ENCODE measurements around the gene METTL2B. TPM values are rescaled to one million over a fixed set of nuclear protein-coding genes. Genes with fewer than 3 reads are reported as not detected.
"Not testable (repeated sequence)": the region's sequence is repeated elsewhere in the genome, so short reads cannot be mapped to it uniquely, and the experiment has no call there.

The METTL2B gene, protein sequence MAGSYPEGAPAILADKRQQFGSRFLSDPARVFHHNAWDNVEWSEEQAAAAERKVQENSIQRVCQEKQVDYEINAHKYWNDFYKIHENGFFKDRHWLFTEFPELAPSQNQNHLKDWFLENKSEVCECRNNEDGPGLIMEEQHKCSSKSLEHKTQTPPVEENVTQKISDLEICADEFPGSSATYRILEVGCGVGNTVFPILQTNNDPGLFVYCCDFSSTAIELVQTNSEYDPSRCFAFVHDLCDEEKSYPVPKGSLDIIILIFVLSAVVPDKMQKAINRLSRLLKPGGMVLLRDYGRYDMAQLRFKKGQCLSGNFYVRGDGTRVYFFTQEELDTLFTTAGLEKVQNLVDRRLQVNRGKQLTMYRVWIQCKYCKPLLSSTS
- 10 to 100 TPM; 25.3 to 32.8 TPM for total RNA-seq
- 10 to 100 TPM; 13.2 to 25.1 TPM for polyA plus RNA-seq

DNA sequence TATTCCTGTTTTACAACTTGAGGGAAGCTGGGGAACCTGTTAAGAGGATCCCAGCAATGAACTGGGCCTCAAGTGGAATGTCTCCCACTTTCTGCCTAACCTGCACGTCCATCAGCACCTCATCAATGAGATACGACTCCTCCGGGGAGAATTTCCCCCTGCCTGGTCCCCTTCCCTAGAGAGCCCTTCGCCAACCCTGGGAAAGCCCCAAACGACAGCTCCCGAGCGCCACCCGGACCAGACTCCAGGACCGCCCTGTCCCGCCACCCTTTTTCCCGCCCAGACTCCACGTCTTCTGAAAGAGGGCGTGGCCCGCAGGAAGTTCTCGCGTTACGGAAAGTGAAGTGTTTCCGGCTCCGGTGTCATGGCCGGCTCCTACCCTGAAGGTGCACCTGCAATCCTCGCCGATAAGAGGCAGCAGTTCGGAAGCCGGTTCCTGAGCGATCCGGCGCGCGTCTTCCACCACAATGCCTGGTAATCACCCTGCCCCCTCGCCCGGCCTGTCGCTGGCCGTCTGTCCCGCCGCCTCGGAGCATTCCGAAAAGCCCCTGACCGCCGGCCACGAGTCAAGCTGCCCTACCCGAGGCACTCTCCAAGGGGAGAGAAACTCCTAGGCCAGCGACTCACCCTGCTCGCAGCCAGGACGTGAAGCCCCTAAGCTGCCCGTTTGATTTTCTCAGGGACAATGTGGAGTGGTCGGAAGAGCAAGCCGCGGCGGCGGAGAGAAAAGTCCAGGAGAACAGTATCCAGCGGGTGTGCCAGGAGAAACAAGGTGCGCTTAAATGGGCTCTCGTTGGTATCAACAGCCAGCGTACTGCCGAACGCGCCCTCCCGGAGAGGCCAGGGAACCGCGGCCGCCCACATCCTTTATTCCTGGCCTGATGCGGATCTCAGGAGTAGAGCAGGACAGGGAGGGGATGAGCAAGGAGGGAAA is at the start of gene METTL2B:
METTL2B (plus strand) TSS at position 347 of the 934 bp plus-strand sequence; CDS start at position 365, 18 bp downstream.
- H3K36me3 ChIP-seq (ENCODE audit: insufficient read depth, low read length); H3K9me3 ChIP-seq (ENCODE audit: control insufficient read depth in 1 of 2, low read length in 2 of 2); H3K27me3 ChIP-seq (ENCODE audit: insufficient read depth, low read length); H3K27me3 Mint-ChIP-seq; H3K9me3 Mint-ChIP-seq: not testable (repeated sequence)
- H3K27ac Mint-ChIP-seq: peak within 1 kb of the TSS; percentile 96 to 99 (median 98)
- Histone ChIP-seq H3K4me1 (ENCODE audit: insufficient read depth, low read length) (peaks cover 11% of the 10 kb centered on the region), H3K4me3 (ENCODE audit: low read length in 2 of 2) (peak within 1 kb of the TSS; percentile 47 to 70), H3K27ac (ENCODE audit: low read depth, low read length) (peak within 1 kb of the TSS; percentile 83)
- DNase-seq: peak; percentile 86 to 95 (median 88)
- ChIA-PET POLR2A (ENCODE audit: partially characterized antibody) (interaction anchor here (0.9 to 1.9 kb wide), 3 partner anchors 17 to 133 kb away, joined by 3 to 8 read pairs (median 3); partner anchors contain the start of gene RBM28), CTCF (ENCODE audit: partially characterized antibody) (interaction anchor here (1.1 to 3.8 kb wide), 5 partner anchors 16 to 407 kb away, joined by 4 to 32 read pairs (median 6); no protein-coding TSS in a partner anchor)
- intact Hi-C loops (cut with micrococcal nuclease): loop anchor here (1.0 to 5.0 kb wide), 4 partner anchors 21 to 407 kb away; partner anchors contain the start of genes HILPDA and RBM28
- peaks cover 16 to 36% (median 24%) of the 10 kb centered on the region in 4 donors for H3K4me1 Mint-ChIP-seq
- H3K4me3 Mint-ChIP-seq: peak within 1 kb of the TSS; percentile 97 to 99 (median 98)
- peaks cover 3 to 22% of the 10 kb centered on the region in 2 donors for H3K36me3 Mint-ChIP-seq

DNA sequence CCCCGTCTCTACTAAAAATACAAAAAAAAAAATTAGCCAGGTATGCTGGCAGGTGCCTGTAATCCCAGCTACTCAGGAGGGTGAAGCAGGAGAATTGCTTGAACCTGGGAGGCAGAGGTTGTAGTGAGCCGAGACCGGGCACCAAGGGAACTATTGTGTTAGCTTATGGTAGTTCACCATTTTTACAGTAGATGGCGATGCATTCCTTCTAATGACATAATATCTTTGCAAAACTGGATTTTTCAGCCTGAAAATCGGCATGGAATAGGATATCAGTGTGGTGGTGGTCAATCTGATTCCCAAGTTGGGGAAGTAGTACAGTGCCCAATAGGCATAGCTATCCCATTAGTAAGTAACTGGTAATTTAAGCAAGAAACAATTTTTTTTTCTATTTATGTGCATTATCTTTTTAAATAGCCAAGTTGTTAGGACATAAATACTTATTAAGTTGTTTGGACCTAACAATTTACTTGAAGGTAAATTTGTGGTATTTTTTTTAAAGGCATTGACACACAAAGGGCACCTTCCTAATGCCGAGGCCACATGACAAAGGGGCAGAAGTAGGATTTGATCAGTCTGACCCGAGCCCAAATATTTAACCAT is 49.2 kb upstream of the METTL2B start:
- H3K27ac ChIP-seq (ENCODE audit: low read depth, low read length): no peak overlapping the region
- no peaks in the 10 kb centered on the region for H3K27me3 ChIP-seq (ENCODE audit: insufficient read depth, low read length)
- peak in 4 of 5 donors; percentile 42 to 57 (median 52) for DNase-seq
- ChIA-PET POLR2A (ENCODE audit: partially characterized antibody) (interaction anchor here (1.0 to 2.9 kb wide), 4 partner anchors 17 to 33 kb away, joined by 4 to 27 read pairs (median 6); partner anchors contain the start of gene IMPDH1), CTCF (ENCODE audit: partially characterized antibody) (interaction anchor here (0.6 to 10.7 kb wide), 25 partner anchors 8 to 456 kb away, joined by 3 to 475 read pairs (median 6); partner anchors contain the start of genes HILPDA, IMPDH1, METTL2B and RBM28)
- H3K27me3 Mint-ChIP-seq: peaks cover 7 to 8% of the 10 kb centered on the region in 2 donors
- intact Hi-C loops (cut with micrococcal nuclease): loop anchor here (1.0 to 5.0 kb wide), 3 partner anchors 17 to 40 kb away; no protein-coding TSS in a partner anchor
- H3K4me3 Mint-ChIP-seq: no peak overlapping the region
- no peaks in the 10 kb centered on the region for H3K9me3 ChIP-seq (ENCODE audit: control insufficient read depth in 1 of 2, low read length in 2 of 2)
- H3K4me1 Mint-ChIP-seq: peaks cover 0 to 1% (median 0%) of the 10 kb centered on the region in 4 donors
- H3K36me3 Mint-ChIP-seq: no peaks in the 10 kb centered on the region
- H3K27ac Mint-ChIP-seq: no peak overlapping the region
- no peaks in the 10 kb centered on the region for H3K9me3 Mint-ChIP-seq
- no peaks in the 10 kb centered on the region for H3K36me3 ChIP-seq (ENCODE audit: insufficient read depth, low read length)
- no peaks in the 10 kb centered on the region for H3K4me1 ChIP-seq (ENCODE audit: insufficient read depth, low read length)
- no peak overlapping the region for H3K4me3 ChIP-seq (ENCODE audit: low read length in 2 of 2)

GRCh38 chr7:128430207-128430606 is 46.3 kb upstream of the METTL2B start:
- no peaks in the 10 kb centered on the region for H3K4me1 ChIP-seq (ENCODE audit: insufficient read depth, low read length)
- DNase-seq: no peak
- Mint-ChIP-seq H3K36me3 (no peaks in the 10 kb centered on the region), H3K27me3 (peaks cover 9 to 12% of the 10 kb centered on the region in 2 donors), H3K27ac (no peak overlapping the region), H3K9me3 (no peaks in the 10 kb centered on the region), H3K4me1 (no peaks in the 10 kb centered on the region), H3K4me3 (no peak overlapping the region)
- intact Hi-C loops (cut with micrococcal nuclease): no loop called here
- no peak overlapping the region for H3K27ac ChIP-seq (ENCODE audit: low read depth, low read length)
- no peaks in the 10 kb centered on the region for H3K9me3 ChIP-seq (ENCODE audit: control insufficient read depth in 1 of 2, low read length in 2 of 2)
- ChIA-PET POLR2A (ENCODE audit: partially characterized antibody) (no interaction called here), CTCF (ENCODE audit: partially characterized antibody) (interaction anchor here (1.0 to 10.7 kb wide), 4 partner anchors 12 to 31 kb away, joined by 3 to 475 read pairs (median 304); partner anchors contain the start of genes HILPDA and IMPDH1)
- H3K4me3 ChIP-seq (ENCODE audit: low read length in 2 of 2): no peak overlapping the region
- H3K27me3 ChIP-seq (ENCODE audit: insufficient read depth, low read length): no peaks in the 10 kb centered on the region
- no peaks in the 10 kb centered on the region for H3K36me3 ChIP-seq (ENCODE audit: insufficient read depth, low read length)

DNA sequence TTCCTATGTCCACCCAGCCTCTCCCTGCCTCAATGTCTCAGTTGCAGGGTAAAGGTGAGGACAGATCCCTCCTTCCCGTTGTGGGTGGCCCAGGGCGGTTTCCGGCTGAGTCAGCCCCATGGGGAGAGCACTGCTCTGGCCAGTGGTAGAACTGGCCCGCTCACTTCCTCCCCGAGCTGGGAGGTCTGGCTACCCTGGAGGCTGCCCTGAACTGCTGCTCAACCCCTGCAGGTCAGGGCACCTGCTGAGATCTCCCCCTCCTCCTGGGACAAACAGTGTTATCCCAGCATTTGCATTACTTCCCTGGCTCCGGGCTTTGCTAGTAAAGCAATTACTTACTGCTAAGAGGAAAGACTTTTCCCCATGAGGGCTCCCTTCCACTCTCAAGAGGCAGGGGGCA is 45.3 kb upstream of the METTL2B start:
- H3K4me1 ChIP-seq (ENCODE audit: insufficient read depth, low read length): no peaks in the 10 kb centered on the region
- Mint-ChIP-seq H3K4me3 (no peak overlapping the region), H3K27ac (no peak overlapping the region), H3K9me3 (no peaks in the 10 kb centered on the region), H3K27me3 (peaks cover 10 to 12% of the 10 kb centered on the region in 2 donors), H3K36me3 (no peaks in the 10 kb centered on the region), H3K4me1 (no peaks in the 10 kb centered on the region)
- no peak overlapping the region for H3K27ac ChIP-seq (ENCODE audit: low read depth, low read length)
- DNase-seq: no peak
- intact Hi-C loops (cut with micrococcal nuclease): no loop called here
- POLR2A ChIA-PET (ENCODE audit: partially characterized antibody): no interaction called here
- H3K27me3 ChIP-seq (ENCODE audit: insufficient read depth, low read length): no peaks in the 10 kb centered on the region
- CTCF ChIA-PET (ENCODE audit: partially characterized antibody): interaction anchor here (1.0 to 10.7 kb wide), 5 partner anchors 23 to 37 kb away, joined by 3 to 475 read pairs (median 138); partner anchors contain the start of genes HILPDA and IMPDH1
- no peaks in the 10 kb centered on the region for H3K36me3 ChIP-seq (ENCODE audit: insufficient read depth, low read length)
- H3K4me3 ChIP-seq (ENCODE audit: low read length in 2 of 2): no peak overlapping the region
- no peaks in the 10 kb centered on the region for H3K9me3 ChIP-seq (ENCODE audit: control insufficient read depth in 1 of 2, low read length in 2 of 2)

DNA sequence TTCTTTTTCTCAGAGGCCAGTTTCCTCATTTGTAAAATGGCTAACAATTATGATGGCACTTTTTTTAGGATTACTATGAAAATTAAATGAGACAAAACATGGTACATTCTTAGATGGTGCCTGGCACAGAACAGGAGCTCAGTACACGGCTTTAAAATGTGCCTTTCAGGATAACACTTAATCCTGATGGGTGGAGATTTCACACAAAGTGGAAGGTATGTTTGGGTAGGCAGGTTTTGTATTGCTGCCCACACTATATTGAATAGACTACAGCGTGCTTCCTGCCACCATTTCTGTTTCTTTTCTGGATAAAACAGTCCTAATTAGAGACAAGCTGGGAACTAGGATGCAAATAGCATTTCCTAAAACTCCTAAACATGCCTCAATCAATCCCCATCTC is 44.8 kb upstream of the METTL2B start:
- Histone ChIP-seq H3K4me1 (ENCODE audit: insufficient read depth, low read length) (no peaks in the 10 kb centered on the region), H3K4me3 (ENCODE audit: low read length in 2 of 2) (no peak overlapping the region), H3K27ac (ENCODE audit: low read depth, low read length) (no peak overlapping the region), H3K27me3 (ENCODE audit: insufficient read depth, low read length) (no peaks in the 10 kb centered on the region), H3K9me3 (ENCODE audit: control insufficient read depth in 1 of 2, low read length in 2 of 2) (no peaks in the 10 kb centered on the region), H3K36me3 (ENCODE audit: insufficient read depth, low read length) (no peaks in the 10 kb centered on the region)
- POLR2A ChIA-PET (ENCODE audit: partially characterized antibody): no interaction called here
- Mint-ChIP-seq H3K4me1 (no peaks in the 10 kb centered on the region), H3K9me3 (no peaks in the 10 kb centered on the region), H3K4me3 (no peak overlapping the region), H3K27me3 (peaks cover 10 to 12% of the 10 kb centered on the region in 2 donors), H3K27ac (no peak overlapping the region), H3K36me3 (no peaks in the 10 kb centered on the region)
- intact Hi-C loops (cut with micrococcal nuclease): no loop called here
- no peak for DNase-seq
- CTCF ChIA-PET (ENCODE audit: partially characterized antibody): interaction anchor here (1.0 to 10.7 kb wide), 8 partner anchors 16 to 84 kb away, joined by 3 to 469 read pairs (median 4); partner anchors contain the start of gene HILPDA

GRCh38 chr7:128434413-128435326 is 41.9 kb upstream of the METTL2B start:
- Mint-ChIP-seq H3K36me3 (no peaks in the 10 kb centered on the region), H3K27me3 (peaks cover 3 to 4% of the 10 kb centered on the region in 2 donors), H3K9me3 (no peaks in the 10 kb centered on the region), H3K4me3 (no peak overlapping the region), H3K27ac (no peak overlapping the region), H3K4me1 (no peaks in the 10 kb centered on the region)
- no peak overlapping the region for H3K4me3 ChIP-seq (ENCODE audit: low read length in 2 of 2)
- no peaks in the 10 kb centered on the region for H3K27me3 ChIP-seq (ENCODE audit: insufficient read depth, low read length)
- DNase-seq: no peak
- no peaks in the 10 kb centered on the region for H3K9me3 ChIP-seq (ENCODE audit: control insufficient read depth in 1 of 2, low read length in 2 of 2)
- ChIA-PET CTCF (ENCODE audit: partially characterized antibody) (interaction anchor here (1.1 to 3.9 kb wide), 4 partner anchors 9 to 40 kb away, joined by 3 to 36 read pairs (median 14); no protein-coding TSS in a partner anchor), POLR2A (ENCODE audit: partially characterized antibody) (no interaction called here)
- intact Hi-C loops (cut with micrococcal nuclease): no loop called here
- H3K36me3 ChIP-seq (ENCODE audit: insufficient read depth, low read length): no peaks in the 10 kb centered on the region
- no peak overlapping the region for H3K27ac ChIP-seq (ENCODE audit: low read depth, low read length)
- H3K4me1 ChIP-seq (ENCODE audit: insufficient read depth, low read length): no peaks in the 10 kb centered on the region

All from CD4-positive, alpha-beta memory T cell (primary cell).